Measurements from ENCODE around the gene ZNF385B.

The ZNF385B gene

DNA sequence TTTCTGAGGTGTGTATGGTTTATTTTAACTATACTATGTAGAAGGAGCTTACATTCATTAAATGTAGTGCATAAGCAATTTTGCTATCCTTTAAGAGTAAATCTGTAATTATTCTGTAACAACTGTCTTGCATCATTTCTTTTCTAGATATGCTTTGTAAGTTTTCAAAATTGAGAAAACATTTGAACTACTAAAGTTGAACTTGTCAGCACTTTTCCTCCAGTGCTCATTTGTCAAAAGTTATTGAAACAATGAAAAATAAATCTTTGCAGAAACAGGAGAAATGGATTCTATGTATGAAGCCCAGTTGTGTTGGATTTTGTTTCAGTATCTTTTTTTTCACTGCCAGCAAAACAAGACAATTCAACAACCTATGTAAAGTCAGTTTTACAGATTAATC, 14.5 kb upstream of the ZNF385B start:
- Mint-ChIP-seq H3K4me3 (no peak overlapping the region), H3K27me3 (ENCODE audit: low read depth) (no peaks in the 10 kb centered on the region), H3K27ac (no peak overlapping the region), H3K36me3 (ENCODE audit: low read depth) (no peaks in the 10 kb centered on the region), H3K9me3 (no peaks in the 10 kb centered on the region), H3K4me1 (ENCODE audit: low read depth) (no peaks in the 10 kb centered on the region)

DNA sequence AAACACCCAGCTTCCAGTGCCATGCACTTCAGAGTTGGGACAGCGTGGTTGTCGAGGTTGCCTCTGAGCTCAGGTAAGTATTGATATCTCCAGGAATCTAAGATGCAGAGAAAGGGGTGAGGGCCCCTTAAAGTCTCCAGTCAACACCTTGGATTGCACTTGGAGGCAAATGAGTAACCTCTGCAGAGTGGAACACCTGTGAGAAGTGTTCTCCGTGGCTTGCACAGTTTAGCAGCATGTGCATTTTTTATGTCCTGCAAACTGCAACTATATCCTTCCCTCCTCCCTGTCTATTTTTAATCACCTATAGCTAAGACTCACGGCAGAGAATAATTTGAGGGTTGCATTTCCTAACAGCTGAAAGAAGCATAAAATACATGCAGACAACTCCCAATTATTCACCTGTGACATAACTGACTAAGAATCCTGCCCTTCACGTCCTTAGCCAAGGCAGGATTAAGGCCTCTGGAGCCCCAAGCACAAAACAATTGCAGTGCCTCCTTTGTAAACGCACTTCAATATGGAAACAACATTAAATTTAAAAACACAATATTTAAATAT, 1.6 kb upstream of the ZNF385B start:
- Mint-ChIP-seq H3K36me3 (ENCODE audit: low read depth) (no peaks in the 10 kb centered on the region), H3K9me3 (no peaks in the 10 kb centered on the region), H3K27me3 (ENCODE audit: low read depth) (peaks cover 63% of the 10 kb centered on the region), H3K4me1 (ENCODE audit: low read depth) (peaks cover 2% of the 10 kb centered on the region), H3K27ac (no peak overlapping the region), H3K4me3 (no peak overlapping the region)

DNA sequence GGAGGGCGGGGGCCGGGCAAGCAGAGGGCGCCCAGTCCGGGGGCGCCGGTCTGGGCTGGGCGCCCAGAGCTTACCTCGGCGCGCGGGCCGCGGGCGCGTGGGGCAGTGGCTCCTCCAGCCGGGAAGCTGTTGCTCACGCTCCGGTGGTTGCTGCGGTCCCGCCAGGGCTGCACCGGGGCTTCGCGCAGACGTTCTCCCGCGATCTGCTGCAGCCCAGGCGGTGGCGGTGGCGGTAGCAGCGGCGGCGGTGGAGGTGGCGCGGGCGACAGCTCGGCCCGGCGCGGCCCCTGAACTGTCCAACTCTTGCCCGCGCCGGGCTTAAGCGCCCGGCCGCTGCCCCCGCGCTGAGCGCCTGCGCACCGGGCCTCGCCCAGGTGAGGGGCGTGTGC, 391 bp downstream of the ZNF385B start:
- no peak overlapping the region for H3K27ac Mint-ChIP-seq
- H3K4me3 Mint-ChIP-seq: no peak overlapping the region
- peaks cover 78% of the 10 kb centered on the region for H3K27me3 Mint-ChIP-seq (ENCODE audit: low read depth)
- H3K4me1 Mint-ChIP-seq (ENCODE audit: low read depth): peaks cover 2% of the 10 kb centered on the region
- no peaks in the 10 kb centered on the region for H3K9me3 Mint-ChIP-seq
- no peaks in the 10 kb centered on the region for H3K36me3 Mint-ChIP-seq (ENCODE audit: low read depth)

DNA sequence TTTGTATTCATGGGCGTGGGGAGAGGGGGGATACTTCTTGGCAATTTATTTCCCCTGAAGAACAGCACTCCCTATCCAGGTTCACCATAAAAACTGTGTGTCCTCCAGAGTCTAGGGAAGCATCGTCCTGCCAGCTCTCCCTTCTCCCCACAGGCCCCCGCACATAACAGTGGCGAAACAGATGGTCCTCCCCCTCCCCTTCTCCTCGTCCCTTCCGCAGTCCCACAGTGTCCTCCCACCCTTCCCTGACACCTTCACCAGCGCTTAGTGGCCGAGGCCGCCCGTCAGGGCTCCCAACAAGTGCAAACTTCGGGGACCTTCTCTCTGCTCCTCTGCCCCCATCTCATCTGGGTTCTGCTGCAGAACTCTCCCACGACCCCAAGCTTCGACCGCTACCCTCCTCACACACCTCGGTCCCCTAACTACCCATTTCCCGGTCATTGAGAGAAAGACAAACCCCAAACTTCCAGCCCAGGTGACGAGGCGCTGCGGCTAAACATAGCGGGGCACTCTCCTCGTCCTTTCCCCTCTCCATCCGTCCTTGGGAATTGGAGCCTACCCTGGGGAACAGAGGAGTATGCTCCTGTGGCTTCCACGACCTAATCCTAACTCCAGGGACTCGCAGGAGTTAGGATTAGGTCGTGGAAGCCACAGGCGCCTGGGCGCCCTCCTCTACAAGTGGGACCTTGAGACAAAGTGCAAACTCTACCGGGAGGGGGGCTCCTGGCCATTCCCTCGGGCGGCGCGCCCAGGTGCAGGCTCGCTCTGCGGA, 971 bp downstream of the ZNF385B start:
- H3K4me3 Mint-ChIP-seq: peak overlapping the region; percentile 8
- no peaks in the 10 kb centered on the region for H3K9me3 Mint-ChIP-seq
- H3K27ac Mint-ChIP-seq: no peak overlapping the region
- peaks cover 2% of the 10 kb centered on the region for H3K4me1 Mint-ChIP-seq (ENCODE audit: low read depth)
- peaks cover 80% of the 10 kb centered on the region for H3K27me3 Mint-ChIP-seq (ENCODE audit: low read depth)
- H3K36me3 Mint-ChIP-seq (ENCODE audit: low read depth): no peaks in the 10 kb centered on the region

DNA sequence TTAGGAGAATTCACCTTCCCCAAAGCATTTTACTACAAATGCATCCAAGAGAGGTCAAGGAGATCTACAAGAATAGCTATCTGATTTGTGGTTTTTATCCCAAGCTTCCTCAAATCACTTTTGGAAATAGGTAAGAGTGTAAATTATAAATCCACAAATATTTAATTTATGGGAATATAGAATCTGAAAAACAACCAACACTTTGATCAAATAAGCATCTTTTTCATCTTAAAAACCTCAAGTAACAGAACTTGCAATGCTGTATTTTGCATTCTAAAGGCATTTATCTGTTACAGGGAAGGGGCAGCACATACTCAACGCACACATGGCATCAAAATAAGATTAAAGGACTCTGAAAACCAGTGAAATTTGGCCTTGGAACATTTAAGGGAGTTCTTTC, 1.9 kb downstream of the ZNF385B start:
- Mint-ChIP-seq H3K36me3 (ENCODE audit: low read depth) (no peaks in the 10 kb centered on the region), H3K4me1 (ENCODE audit: low read depth) (peaks cover 2% of the 10 kb centered on the region), H3K27ac (no peak overlapping the region), H3K27me3 (ENCODE audit: low read depth) (peaks cover 77% of the 10 kb centered on the region), H3K4me3 (no peak overlapping the region), H3K9me3 (no peaks in the 10 kb centered on the region)

DNA sequence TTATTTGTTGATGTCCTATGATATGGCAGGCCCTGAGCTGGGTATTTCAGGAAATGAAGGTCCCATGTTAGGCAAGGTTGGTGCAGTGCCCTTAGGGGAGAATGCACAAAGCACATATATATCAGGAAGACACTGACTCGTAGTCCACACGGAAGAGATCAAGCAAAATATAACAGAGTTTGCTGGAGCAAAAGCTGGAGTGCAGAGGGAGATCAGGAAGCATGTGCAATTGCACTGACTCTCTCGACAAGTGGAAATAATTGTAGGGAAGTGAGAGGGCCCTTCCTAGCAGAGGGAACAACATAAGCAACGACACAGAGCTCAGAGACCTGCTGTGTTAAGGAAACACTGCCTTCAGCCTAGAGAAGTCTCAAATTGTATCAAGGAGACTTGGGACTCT, 4.2 kb downstream of the ZNF385B start:
- peaks cover 57% of the 10 kb centered on the region for H3K27me3 Mint-ChIP-seq (ENCODE audit: low read depth)
- no peak overlapping the region for H3K4me3 Mint-ChIP-seq
- H3K36me3 Mint-ChIP-seq (ENCODE audit: low read depth): no peaks in the 10 kb centered on the region
- H3K9me3 Mint-ChIP-seq: no peaks in the 10 kb centered on the region
- H3K4me1 Mint-ChIP-seq (ENCODE audit: low read depth): peaks cover 2% of the 10 kb centered on the region
- no peak overlapping the region for H3K27ac Mint-ChIP-seq

DNA sequence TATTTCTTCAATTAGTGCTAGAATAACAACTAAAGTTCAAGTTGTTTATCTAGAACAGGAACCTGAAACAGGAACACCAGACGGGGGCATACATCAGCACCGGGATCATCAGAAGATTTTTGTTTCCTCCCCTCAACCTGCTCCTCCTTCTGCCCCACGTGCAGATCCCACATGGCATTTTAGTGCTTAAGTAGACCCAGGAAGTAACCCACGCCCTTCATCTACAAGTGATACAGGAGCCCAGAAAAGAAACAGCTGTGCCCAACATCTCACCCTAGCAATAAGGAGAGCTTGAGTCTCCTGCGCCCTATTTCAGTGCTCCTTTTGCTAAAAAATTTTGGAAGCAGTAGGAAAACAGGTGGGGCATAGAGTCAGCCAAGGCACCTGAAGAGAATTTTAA, 5.2 kb downstream of the ZNF385B start:
- Mint-ChIP-seq H3K27ac (no peak overlapping the region), H3K9me3 (no peaks in the 10 kb centered on the region), H3K36me3 (ENCODE audit: low read depth) (no peaks in the 10 kb centered on the region), H3K4me1 (ENCODE audit: low read depth) (peaks cover 2% of the 10 kb centered on the region), H3K27me3 (ENCODE audit: low read depth) (peaks cover 49% of the 10 kb centered on the region), H3K4me3 (no peak overlapping the region)

DNA sequence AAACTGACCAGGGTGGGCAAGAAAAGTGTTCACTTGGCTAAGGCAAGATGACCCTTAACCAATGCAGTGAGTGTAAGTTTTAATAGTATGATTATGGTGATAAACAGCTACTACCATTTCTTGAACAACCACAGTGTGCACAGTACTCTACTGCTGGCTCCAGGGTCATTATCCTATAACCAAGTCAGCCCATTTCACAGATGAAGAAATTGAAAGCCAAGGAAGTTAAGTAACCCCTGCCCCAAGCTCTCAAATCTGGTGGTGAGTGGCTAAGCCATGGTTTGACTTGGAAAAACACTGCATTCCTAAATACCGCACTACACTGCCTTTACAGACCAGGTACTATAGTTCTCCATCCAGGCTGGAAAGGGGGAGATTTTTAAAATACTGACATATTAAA, 5.7 kb downstream of the ZNF385B start:
- Mint-ChIP-seq H3K4me1 (ENCODE audit: low read depth) (peaks cover 2% of the 10 kb centered on the region), H3K9me3 (no peaks in the 10 kb centered on the region), H3K36me3 (ENCODE audit: low read depth) (no peaks in the 10 kb centered on the region), H3K27me3 (ENCODE audit: low read depth) (peaks cover 49% of the 10 kb centered on the region), H3K4me3 (no peak overlapping the region), H3K27ac (no peak overlapping the region)

DNA sequence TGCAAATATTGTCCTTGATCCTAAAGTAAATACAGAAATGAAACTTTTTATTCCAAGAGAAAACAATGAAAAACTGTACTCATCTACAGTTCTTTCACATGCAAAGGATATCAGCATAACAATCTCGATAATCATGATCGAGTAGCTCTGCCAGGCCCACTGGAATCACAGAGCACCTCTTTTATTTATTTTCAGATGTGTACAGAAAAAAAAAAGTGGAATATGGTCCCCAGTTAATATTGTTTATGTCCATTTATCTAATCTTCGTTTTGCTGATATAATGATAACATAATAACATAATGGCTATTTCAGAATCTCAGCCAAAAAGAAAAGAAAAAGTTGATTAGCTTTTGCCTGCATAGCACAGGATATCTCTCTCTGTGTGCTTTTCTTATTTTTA, 6.5 kb downstream of the ZNF385B start:
- H3K36me3 Mint-ChIP-seq (ENCODE audit: low read depth): no peaks in the 10 kb centered on the region
- H3K9me3 Mint-ChIP-seq: no peaks in the 10 kb centered on the region
- H3K27ac Mint-ChIP-seq: no peak overlapping the region
- no peak overlapping the region for H3K4me3 Mint-ChIP-seq
- H3K27me3 Mint-ChIP-seq (ENCODE audit: low read depth): peaks cover 41% of the 10 kb centered on the region
- peaks cover under 1% of the 10 kb centered on the region for H3K4me1 Mint-ChIP-seq (ENCODE audit: low read depth)

DNA sequence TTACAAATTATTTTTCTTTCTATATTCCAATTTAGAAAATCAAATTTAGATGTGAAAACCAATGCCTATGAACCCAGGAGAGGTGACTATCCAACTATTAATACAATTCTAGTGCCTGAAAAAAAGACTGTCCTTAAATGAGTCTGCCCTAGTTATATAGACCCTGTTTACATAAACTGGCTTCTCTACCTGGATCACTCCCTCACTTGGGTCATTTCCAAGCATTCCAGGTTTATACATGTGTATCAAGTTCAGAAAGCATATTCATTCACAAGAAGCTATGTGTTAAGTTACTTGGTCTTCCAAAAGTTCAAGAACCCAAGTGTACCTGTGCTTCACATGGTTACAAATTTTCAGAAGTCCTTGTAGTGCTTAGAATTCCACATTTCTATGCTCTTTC, 8.3 kb downstream of the ZNF385B start:
- H3K36me3 Mint-ChIP-seq (ENCODE audit: low read depth): no peaks in the 10 kb centered on the region
- H3K4me1 Mint-ChIP-seq (ENCODE audit: low read depth): no peaks in the 10 kb centered on the region
- H3K27ac Mint-ChIP-seq: no peak overlapping the region
- H3K9me3 Mint-ChIP-seq: no peaks in the 10 kb centered on the region
- peaks cover 25% of the 10 kb centered on the region for H3K27me3 Mint-ChIP-seq (ENCODE audit: low read depth)
- no peak overlapping the region for H3K4me3 Mint-ChIP-seq

DNA sequence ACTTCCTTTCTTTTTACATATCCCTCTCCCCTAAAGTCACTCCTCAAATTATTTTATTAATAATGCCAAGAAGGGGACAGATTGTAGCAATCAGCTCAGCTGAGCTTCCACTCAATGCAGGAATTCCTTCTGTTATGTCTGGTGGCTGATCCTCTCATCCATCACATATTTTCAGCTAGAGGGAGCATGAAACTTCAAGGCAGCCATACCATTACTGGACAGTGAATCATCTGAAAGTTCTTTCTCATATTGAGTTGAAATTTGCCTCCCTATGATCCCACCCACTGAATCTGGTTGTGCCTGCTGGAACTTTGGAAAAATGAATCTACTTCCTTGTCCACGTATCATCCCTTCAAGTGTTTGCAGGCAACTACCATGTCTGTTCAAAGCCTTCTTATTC, 11.2 kb downstream of the ZNF385B start:
- H3K9me3 Mint-ChIP-seq: no peaks in the 10 kb centered on the region
- H3K27ac Mint-ChIP-seq: no peak overlapping the region
- no peaks in the 10 kb centered on the region for H3K4me1 Mint-ChIP-seq (ENCODE audit: low read depth)
- H3K27me3 Mint-ChIP-seq (ENCODE audit: low read depth): peaks cover 4% of the 10 kb centered on the region
- no peak overlapping the region for H3K4me3 Mint-ChIP-seq
- no peaks in the 10 kb centered on the region for H3K36me3 Mint-ChIP-seq (ENCODE audit: low read depth)

DNA sequence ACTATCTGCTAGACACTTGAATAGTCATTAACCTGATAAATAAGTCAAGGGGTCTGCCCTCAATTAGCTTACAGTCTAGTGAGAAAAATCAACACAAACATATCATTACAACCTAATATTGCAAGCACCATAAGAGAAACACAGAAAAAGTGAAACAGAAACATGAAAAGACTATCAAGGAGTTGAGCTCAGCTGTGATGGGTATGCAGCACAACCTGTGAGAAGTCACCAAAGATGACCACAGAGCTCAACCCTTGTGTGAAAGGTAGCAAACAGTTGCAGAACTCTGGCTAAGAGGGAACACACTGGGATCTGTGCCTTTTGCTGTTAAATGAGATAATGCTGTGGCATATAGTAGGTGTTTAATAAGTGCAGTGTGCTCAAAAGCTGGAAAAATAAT, 11.7 kb downstream of the ZNF385B start:
- H3K4me3 Mint-ChIP-seq: no peak overlapping the region

DNA sequence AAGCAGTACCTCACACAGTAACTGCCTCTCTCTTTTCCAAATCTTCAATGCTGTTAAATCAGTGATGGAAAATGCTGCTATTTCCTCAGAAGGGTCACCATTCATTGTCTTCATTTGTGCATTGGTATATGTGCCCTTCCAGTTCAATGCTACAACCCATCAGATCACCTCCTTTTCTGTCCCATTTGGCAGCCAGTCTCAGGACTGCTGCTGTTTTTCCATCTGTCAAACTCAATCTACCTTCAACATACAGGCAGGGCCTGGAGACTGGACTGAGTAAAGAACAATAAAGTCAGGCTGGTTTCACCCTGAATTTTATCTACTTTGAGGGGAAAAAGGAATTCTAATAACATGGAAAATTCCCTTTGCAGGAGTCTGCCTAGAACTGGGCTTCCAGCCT, 17.9 kb downstream of the ZNF385B start:
- Mint-ChIP-seq H3K27me3 (ENCODE audit: low read depth) (peaks cover 9% of the 10 kb centered on the region), H3K4me3 (no peak overlapping the region), H3K9me3 (no peaks in the 10 kb centered on the region), H3K36me3 (ENCODE audit: low read depth) (no peaks in the 10 kb centered on the region), H3K4me1 (ENCODE audit: low read depth) (no peaks in the 10 kb centered on the region), H3K27ac (no peak overlapping the region)

More for the DNA sequence above, 11.7 kb downstream of the ZNF385B start:
- Mint-ChIP-seq H3K27me3 (ENCODE audit: low read depth) (peaks cover 3% of the 10 kb centered on the region), H3K9me3 (no peaks in the 10 kb centered on the region), H3K4me1 (ENCODE audit: low read depth) (no peaks in the 10 kb centered on the region), H3K27ac (no peak overlapping the region), H3K36me3 (ENCODE audit: low read depth) (no peaks in the 10 kb centered on the region)

DNA sequence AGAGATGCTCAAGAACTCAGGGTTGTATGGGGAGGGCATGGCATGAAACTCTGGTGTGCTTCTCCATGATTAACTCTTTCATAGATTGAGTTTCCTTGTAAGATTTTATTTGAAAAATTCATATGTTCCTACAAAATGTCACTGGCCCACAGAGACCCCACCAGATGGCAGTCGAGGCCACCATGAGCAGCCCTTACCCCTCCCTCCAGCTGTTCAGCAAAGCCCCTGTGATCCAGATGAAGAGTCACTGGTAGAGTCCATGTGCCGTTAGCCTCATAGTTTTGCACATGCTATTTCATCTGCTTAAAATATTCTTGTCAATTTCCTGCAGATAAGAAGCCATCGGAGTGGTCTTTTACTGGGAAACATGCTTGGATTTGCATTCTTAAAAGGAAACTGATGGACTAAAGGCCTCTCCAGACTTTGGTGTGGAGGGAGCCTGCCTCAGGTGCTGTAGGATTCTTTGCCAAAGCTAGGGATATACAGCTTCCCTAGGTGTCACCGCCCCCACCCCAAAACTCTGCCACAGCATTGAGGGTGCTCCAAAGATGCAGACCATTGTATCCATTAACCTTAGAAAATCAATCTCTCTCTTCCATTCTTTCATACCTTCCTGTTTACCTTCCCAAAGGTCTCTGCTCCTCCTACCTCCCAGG, 18.8 kb downstream of the ZNF385B start:
- Mint-ChIP-seq H3K9me3 (no peaks in the 10 kb centered on the region), H3K4me3 (no peak overlapping the region), H3K27ac (no peak overlapping the region), H3K27me3 (ENCODE audit: low read depth) (peaks cover 9% of the 10 kb centered on the region), H3K36me3 (ENCODE audit: low read depth) (no peaks in the 10 kb centered on the region), H3K4me1 (ENCODE audit: low read depth) (no peaks in the 10 kb centered on the region)

DNA sequence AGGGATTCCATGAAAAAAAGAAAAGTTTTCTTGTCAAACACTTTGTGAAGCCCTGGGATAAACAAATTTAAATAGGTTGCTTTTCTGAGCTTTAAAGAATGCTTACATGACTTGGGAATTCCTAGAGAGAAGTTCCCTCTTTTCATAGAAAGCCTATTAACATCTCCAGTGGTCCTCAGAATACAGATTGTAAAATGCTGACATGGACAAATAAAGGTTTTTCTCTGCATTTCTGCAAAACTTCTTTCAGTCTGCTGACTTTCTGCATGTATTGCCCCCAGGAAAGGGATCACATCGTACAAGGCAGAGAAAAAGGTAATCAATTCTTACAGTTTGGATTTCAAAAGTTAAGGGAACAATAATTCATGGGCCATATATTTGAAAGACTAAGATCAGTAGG, 20.6 kb downstream of the ZNF385B start:
- Mint-ChIP-seq H3K4me1 (ENCODE audit: low read depth) (no peaks in the 10 kb centered on the region), H3K36me3 (ENCODE audit: low read depth) (no peaks in the 10 kb centered on the region), H3K27me3 (ENCODE audit: low read depth) (peaks cover 9% of the 10 kb centered on the region), H3K4me3 (no peak overlapping the region), H3K9me3 (no peaks in the 10 kb centered on the region), H3K27ac (no peak overlapping the region)

Data from T-helper 1 cell treated with Interleukin-12 subunit alpha and Interleukin-12 subunit beta and Interleukin-4 antibody, amounts not matched to agents 30 μg/mL and 1 μg/mL, for 36 hours (primary cell).